Stimulated activated naive CD8-positive, alpha-beta T cell treated with anti-CD3 and anti-CD28 coated beads, Interleukin-15, amount 100 ng/mL, for 72 hours (primary cell): ENCODE results near the gene BRINP1.

Experiments used
- ATAC-seq: fragments of 150-1000 bp; cut with Tn5 transposase; 2 replicates; pipeline ENCODE4 v1.10.0; 2021; ENCODE audit warnings: mild to moderate bottlenecking, moderate library complexity
- DNase-seq, 2 donors: peaks; one replicate each; pipeline ENCODE4 v3.0.0; 2021 to 2022
- H3K27ac Mint-ChIP-seq, 2 donors: one replicate each; pipeline ENCODE4 v1.8.0; 2022; ENCODE audit warnings: mild to moderate bottlenecking in 2 of 2, mixed read lengths in 2 of 2, moderate library complexity in 2 of 2
- H3K27me3 Mint-ChIP-seq: one replicate; pipeline ENCODE4 v1.8.0; 2022; ENCODE audit warnings: mixed read lengths
- H3K4me1 Mint-ChIP-seq: one replicate; pipeline ENCODE4 v1.8.0; 2022; ENCODE audit warnings: mild to moderate bottlenecking, mixed read lengths
- H3K4me3 Mint-ChIP-seq, 2 donors: one replicate each; pipeline ENCODE4 v1.8.0; 2022; ENCODE audit warnings: mild to moderate bottlenecking in 2 of 2, mixed read lengths in 2 of 2, moderate library complexity in 1 of 2
- H3K9me3 Mint-ChIP-seq, 2 donors: one replicate each; pipeline ENCODE4 v1.8.0; 2022; ENCODE audit warnings: mixed read lengths in 2 of 2

BRINP1 gene

DNA sequence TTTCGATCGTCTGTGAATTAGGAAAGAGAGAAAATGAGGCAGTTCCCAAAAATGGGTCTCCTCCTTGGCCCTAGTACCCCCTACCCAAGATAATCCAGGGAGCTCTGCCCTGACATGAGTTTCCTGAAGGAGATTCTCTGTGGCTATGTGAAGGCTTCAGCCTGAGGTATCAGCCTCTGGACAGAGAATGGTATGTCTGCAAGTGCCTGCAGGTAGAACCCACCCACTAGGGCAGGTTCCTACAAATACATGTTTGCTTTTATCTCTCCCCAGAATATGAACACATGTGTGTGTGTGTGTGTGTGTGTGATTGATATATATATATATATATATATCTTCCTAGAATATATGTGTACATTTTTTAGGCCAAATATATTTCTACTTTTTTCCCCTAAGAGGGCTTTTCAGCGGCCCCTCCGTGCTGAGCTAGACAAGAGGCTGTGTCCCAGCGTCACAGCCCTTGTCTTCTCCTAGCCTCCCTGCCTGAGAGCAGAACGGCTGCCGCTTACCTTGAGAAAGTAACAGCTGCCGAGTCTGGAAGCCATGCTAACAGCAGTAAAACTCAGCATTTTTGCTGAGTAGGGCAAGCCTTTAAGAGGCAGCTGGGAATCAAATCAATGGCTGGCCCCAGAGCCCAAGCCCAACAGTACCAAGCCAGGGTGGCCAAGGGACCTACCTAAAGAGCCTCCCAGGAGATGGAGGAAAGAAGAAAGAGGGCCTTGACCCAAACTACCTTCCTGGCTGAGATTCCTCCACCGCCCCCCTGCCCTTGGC is 2.1 kb downstream of the BRINP1 start:
- DNase-seq (no peak), ATAC-seq (no peak)
- Mint-ChIP-seq H3K4me1 (peaks cover 6% of the 10 kb centered on the region), H3K9me3 (peaks cover 20 to 32% of the 10 kb centered on the region in 2 donors), H3K4me3 (no peak overlapping the region), H3K27me3 (peaks cover 58% of the 10 kb centered on the region), H3K27ac (no peak overlapping the region)

DNA sequence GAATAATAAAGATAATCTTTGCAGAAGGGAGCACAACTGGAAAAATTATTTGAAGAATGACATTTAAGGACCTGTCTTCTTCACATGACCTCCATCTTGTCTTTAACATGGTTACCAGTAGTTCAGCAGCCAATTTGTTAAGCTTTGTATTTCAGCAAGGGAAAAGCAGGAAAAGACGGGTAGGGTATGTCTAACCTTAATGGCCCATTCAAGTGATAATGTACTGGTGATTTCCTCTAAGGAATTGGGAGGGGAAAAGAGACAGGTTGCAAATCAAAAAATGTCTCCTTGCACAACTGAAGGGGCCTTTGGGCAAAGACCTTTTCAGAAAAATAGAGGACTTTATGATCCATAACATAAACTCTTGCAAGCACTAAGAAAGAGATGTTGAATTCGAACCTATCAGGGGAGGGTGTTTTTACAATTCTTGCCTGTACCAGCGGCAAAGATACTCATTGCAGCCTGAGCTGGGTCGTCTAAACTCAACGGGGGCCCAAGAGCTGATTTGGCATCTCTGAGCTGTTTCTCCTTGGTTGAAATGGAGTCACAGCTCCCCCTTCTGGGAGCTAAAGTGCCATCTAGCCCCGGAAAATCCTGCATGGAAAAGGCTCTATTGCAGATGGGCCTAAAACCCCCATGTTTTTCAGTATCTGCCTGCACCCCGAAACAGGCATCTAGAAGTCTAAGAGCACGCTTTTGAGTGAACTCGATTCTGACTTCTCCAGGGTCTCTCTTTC is 3.8 kb downstream of the BRINP1 start:
- peaks cover 6% of the 10 kb centered on the region for H3K4me1 Mint-ChIP-seq
- H3K4me3 Mint-ChIP-seq = no peak overlapping the region

DNA sequence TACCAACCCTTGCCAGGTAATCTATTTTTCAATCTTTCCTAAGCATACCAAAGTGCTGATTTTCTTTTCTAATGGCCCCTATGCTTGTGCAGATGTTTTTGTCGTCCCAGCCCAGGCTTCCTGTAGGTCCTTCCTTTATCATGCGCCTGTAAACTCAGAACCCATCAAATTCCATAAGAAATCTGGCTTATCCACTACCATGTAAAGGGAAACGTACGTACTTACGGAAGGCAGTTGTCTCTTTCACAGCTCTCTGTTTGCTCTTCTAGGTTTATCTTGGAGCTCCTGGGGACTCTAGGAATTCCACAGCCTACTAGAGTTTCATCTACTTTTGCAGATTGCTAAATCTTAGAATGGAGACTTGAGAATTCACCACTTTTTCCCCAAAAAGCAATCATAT is 9.0 kb downstream of the BRINP1 start:
- Mint-ChIP-seq H3K27ac (no peak overlapping the region), H3K27me3 (peaks cover 9% of the 10 kb centered on the region), H3K4me1 (no peaks in the 10 kb centered on the region), H3K9me3 (peaks cover 10 to 11% of the 10 kb centered on the region in 2 donors), H3K4me3 (no peak overlapping the region)
- ATAC-seq = no peak
- DNase-seq = no peak

More for the DNA sequence above, 3.8 kb downstream of the BRINP1 start:
- DNase-seq = no peak
- peaks cover 45% of the 10 kb centered on the region for H3K27me3 Mint-ChIP-seq
- no peak for ATAC-seq
- peaks cover 17 to 21% of the 10 kb centered on the region in 2 donors for H3K9me3 Mint-ChIP-seq
- no peak overlapping the region for H3K27ac Mint-ChIP-seq

DNA sequence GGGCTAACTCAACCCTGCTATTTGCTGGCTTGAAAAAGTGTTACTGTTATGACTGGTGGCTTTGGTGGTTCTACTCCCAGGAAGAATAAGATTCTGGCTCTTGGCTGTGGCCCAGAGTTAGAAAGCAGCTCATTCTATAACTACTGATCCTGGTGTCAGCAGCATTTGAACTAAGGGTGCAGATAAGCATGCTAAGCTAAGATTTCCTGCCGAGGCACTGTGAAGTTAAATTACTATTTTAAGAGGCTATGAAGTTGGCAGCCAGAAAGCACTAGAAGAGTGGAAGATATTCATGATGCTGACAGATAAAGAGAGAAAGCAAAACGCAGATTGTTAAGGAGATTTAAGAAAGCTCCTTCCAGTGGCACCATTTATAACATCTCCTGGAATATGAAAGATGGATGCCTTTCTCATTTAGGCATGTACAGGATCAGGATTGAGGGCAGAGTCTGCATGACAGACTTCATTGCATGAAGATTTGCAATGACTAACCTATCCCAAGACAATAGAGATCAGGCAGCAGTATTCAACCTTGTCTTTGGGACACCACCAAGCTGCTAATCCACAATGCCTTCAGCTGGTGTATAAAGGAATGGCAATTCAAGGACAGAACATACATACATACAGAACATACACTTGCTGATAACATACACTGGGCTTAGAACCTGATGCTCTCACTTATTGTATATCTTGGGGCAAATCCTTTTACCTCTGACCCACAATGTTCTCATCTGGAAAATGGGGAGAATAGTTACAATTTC is 11.7 kb downstream of the BRINP1 start:
- Mint-ChIP-seq H3K27me3 (no peaks in the 10 kb centered on the region), H3K27ac (no peak overlapping the region), H3K4me1 (no peaks in the 10 kb centered on the region), H3K9me3 (no peaks in the 10 kb centered on the region), H3K4me3 (no peak overlapping the region)
- ATAC-seq (no peak), DNase-seq (no peak)

DNA sequence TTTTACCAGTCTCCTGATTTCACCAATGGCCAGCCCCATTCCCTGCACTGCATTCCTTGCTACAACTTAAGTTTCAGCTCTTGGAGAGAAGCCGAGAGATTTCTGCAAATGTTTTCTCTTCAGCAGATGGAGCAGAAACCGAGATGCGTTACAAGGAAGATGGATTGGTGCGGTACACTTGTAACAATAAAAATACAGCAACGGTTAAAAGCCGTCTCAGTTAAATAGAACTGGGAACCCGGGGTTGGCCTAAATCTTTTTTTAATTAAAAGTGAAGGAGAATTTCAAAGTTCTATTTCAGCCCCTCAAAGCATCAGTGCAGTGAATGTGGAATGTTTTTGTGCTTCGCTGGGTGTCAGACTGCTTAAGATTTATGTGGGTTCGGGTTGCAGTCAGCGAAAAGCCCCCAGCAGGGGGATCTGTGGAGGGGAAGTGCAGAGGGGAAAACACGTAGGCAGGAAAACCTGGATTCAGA is 19.8 kb downstream of the BRINP1 start:
- peaks cover 0 to 5% of the 10 kb centered on the region in 2 donors for H3K9me3 Mint-ChIP-seq
- H3K27me3 Mint-ChIP-seq = no peaks in the 10 kb centered on the region
- no peak overlapping the region for H3K4me3 Mint-ChIP-seq
- no peak overlapping the region for H3K27ac Mint-ChIP-seq
- DNase-seq (no peak), ATAC-seq (no peak)
- H3K4me1 Mint-ChIP-seq = no peaks in the 10 kb centered on the region

DNA sequence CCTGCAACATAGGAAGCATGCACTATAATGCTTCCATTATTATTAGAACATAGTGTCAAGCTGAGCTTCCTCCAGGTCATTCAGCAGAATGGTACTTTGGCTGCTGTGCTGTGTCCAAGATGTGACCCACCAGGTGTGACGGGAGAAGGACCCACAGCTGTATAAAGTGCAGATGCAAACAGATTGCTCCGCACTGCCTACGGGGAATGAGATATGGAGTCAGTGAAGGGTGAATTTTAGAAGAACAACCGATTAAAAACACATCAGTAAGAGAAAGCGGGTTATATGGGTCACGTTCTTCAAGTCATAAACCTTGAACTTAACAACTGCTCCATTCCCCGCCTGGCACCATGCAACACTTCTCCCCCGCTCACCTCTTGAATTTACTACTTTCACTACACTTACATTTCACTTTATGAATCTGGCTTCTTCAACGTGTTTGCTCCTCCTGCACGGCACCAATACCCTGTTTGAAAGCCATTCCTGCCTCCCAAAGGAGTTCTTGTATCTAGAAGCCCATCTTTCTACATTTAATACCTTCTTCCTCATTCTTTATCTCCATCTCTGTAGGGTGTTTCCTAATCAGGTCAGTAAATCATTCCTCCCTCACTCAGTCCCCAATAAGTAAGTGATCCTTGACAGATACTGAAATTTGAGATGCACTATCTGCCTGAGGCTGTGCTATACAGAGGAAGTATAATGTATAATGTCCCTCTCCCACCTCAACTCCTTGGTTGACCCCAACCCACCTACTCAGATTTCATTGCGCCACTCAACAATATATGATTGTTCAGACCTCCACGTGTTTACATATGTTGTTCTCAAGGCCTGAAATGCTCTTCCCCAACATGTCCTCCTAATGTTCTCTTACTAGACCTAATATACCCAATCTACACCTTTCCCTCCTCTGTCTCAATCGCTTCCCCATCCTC is 25.9 kb downstream of the BRINP1 start:
- H3K4me3 Mint-ChIP-seq = no peak overlapping the region
- peaks cover 0 to 24% of the 10 kb centered on the region in 2 donors for H3K9me3 Mint-ChIP-seq
- no peak for ATAC-seq
- no peak for DNase-seq
- no peaks in the 10 kb centered on the region for H3K27me3 Mint-ChIP-seq
- no peak overlapping the region for H3K27ac Mint-ChIP-seq
- no peaks in the 10 kb centered on the region for H3K4me1 Mint-ChIP-seq

DNA sequence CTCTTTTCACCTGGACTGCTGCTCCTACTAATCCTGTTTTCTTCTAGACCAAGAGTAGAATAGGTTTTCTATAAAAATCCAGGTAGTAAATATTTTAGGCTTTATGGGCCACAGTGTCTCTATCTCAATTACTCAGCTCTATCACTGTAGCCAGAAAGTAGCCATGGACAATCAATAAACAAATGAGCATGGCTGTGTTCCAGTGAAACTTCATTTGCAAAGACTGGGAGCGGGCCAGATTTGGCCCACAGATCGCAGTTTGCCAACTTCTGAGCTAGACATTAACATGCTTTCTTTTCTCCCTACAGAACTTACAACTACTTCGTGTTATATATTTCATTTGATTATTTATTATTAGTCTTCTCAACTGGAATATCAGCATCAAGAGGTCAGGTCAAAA is 30.2 kb downstream of the BRINP1 start:
- ATAC-seq = no peak

DNA sequence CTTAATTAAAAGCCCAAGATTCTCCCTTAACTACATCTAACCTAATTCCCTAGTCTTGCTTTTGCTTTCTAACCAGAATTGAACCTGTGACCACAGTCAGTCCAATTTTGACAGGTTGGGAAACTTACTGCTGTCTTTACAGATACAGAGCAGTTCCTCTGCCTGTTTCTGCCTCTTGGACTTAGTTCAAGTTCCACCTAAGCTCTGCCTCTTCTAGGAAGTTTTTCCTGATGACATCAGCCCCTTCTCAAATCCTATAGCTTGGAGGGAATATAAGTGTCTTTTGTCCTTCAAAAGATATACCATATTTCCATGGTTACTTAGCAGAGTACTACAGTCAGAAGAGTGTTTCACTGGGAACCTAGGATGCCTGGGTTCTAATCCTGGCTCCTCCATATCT is 31.7 kb downstream of the BRINP1 start:
- Mint-ChIP-seq H3K27ac (no peak overlapping the region), H3K27me3 (no peaks in the 10 kb centered on the region), H3K9me3 (peaks cover 0 to 7% of the 10 kb centered on the region in 2 donors), H3K4me1 (no peaks in the 10 kb centered on the region), H3K4me3 (no peak overlapping the region)
- DNase-seq (no peak), ATAC-seq (no peak)

More for the DNA sequence above, 30.2 kb downstream of the BRINP1 start:
- Mint-ChIP-seq H3K27ac (no peak overlapping the region), H3K4me3 (no peak overlapping the region), H3K4me1 (no peaks in the 10 kb centered on the region), H3K9me3 (peaks cover 0 to 15% of the 10 kb centered on the region in 2 donors), H3K27me3 (no peaks in the 10 kb centered on the region)
- DNase-seq = no peak

DNA sequence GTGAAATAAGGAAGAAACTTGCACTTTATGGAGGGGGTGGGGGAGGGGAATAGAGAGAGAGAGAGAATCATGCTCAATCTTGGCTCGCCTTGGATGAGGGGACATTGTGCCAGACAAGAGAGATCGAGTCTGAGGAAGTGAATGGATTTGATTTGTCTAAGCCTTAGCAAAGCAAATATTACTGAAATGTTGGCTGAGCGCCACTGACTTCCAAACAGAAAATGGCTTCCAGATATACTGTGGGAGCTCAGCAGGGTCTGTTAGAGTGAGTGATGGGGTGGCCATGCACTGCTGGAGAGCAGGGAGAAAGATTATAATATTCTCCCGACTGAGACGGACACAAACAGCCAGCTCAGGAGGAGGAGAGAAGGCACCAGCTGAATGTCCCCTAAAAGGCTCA is 34.5 kb downstream of the BRINP1 start:
- DNase-seq (no peak), ATAC-seq (no peak)
- Mint-ChIP-seq H3K4me1 (no peaks in the 10 kb centered on the region), H3K9me3 (peaks cover 0 to 15% of the 10 kb centered on the region in 2 donors), H3K27me3 (no peaks in the 10 kb centered on the region), H3K27ac (no peak overlapping the region), H3K4me3 (no peak overlapping the region)

DNA sequence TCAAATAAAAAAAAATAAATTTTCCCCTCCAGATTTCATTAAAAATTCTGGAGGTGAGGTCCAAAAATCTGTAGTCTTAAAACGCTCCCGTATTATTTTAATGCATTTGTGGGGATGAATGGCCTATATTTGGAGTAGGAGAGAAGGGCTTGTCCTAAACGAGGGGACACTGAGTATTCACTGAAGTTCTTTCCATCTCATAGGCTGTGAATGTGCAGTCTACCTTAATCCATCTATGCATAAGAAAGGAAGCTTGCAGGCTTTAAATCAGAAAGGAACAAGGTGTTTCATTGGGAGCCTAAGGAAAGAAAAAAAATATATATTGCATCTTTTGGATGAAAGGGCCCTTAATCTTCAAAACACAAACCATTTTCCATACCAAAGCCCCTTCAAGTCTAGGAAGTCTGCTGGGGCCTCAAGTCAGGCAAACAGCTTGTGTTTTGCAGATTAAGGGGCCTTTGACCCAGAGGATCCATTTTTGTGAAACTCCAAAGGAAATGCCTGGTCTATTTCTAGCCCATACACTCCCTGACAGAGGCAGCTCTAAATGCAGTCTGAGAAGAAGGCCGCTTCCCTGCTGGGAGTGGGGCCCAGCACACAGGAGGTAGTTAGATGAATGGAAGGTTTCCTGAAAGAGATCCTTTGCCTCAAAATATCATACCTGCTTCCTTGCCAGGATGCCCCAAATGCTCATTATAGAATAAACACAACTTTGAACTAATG is 35.6 kb downstream of the BRINP1 start:
- DNase-seq (no peak), ATAC-seq (no peak)
- no peaks in the 10 kb centered on the region for H3K27me3 Mint-ChIP-seq
- H3K4me1 Mint-ChIP-seq = no peaks in the 10 kb centered on the region
- no peak overlapping the region for H3K4me3 Mint-ChIP-seq
- H3K27ac Mint-ChIP-seq = no peak overlapping the region
- H3K9me3 Mint-ChIP-seq = peaks cover 0 to 13% of the 10 kb centered on the region in 2 donors

DNA sequence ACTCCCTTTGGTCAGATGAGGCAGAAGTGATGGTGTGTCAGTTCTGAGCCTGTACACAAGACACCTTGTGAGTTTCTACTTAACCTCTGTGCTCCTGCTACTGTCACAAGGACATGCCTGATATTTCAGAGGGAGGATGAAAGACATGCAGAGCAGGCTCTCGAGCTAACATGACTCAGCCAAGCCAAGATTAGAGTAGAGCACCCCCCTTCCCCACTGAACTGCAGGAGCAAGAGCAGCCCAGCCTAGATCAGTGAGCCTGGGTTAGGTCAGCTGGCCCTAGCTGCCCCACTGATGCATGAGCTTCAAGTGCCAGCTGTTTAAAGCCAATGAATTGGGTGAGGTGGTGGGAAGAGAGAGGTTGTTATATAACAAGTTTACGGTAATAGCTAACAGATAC is 36.7 kb downstream of the BRINP1 start:
- H3K4me3 Mint-ChIP-seq = no peak overlapping the region
- ATAC-seq = no peak
- H3K27me3 Mint-ChIP-seq = no peaks in the 10 kb centered on the region
- DNase-seq = no peak
- no peaks in the 10 kb centered on the region for H3K4me1 Mint-ChIP-seq
- peaks cover 7 to 19% of the 10 kb centered on the region in 2 donors for H3K9me3 Mint-ChIP-seq
- H3K27ac Mint-ChIP-seq = no peak overlapping the region

DNA sequence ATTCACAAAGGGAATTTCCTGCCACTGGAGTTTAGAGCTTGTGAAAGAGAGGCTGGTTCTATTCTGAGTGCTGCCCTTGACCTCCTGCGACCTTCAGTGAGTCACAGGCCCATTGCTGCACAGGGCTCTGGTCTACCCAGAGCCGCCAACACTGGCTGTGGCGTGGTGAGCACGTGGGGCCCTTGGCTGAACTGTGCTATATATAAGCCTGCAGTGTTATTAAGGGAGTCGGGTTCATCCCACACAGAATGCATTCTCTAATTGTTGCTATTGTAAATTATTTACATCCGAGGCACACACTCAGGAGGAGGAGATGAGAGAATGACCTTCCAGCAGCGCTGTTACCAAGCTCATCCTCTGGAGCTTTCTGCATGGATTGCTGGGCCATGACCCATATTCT is 47.1 kb downstream of the BRINP1 start:
- ATAC-seq = no peak
- Mint-ChIP-seq H3K4me3 (no peak overlapping the region), H3K27me3 (no peaks in the 10 kb centered on the region), H3K9me3 (peaks cover 6 to 18% of the 10 kb centered on the region in 2 donors), H3K27ac (no peak overlapping the region), H3K4me1 (no peaks in the 10 kb centered on the region)
- no peak for DNase-seq

DNA sequence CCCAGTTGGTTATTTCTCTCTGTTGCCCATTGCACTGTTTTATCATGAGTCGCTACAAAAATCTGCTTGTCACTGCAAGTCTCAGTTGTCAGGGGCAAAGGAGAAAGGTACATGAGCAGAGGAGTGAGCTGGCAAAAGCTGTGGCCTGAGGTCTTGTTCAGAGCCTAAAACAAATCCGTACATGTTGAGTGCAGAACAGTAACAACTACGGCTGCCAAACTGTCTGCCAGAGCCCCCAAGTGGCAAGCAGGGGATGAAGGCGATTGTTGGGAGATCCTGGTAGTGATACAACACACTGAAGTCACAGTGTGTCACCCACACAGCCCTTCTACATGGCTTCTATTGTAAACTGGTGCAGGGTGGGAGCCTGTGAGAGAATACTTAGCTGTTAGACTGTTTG is 50.9 kb downstream of the BRINP1 start:
- Mint-ChIP-seq H3K4me3 (no peak overlapping the region), H3K4me1 (no peaks in the 10 kb centered on the region), H3K9me3 (peaks cover 0 to 10% of the 10 kb centered on the region in 2 donors), H3K27me3 (no peaks in the 10 kb centered on the region), H3K27ac (no peak overlapping the region)
- no peak for ATAC-seq
- no peak for DNase-seq

DNA sequence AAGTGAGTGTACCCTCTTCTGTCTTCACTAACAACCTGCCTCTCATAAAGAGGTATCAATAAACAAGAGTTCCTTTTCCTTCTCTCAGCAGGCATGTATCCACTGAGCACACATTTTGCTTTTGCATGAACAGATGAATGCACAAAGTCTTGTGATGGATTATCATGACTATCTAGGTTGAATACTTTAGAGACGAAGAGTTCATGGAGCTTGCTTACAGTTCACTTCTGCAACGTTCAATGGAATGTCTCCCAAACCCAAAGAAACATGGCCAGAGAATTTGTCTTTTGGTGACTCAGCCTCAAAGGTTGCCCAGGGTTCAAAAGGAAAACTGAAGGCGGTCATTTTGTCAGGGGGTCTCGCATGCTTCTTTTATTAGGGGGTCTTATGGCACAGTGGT is 55.4 kb downstream of the BRINP1 start:
- DNase-seq (no peak), ATAC-seq (no peak)
- H3K27ac Mint-ChIP-seq = no peak overlapping the region
- no peaks in the 10 kb centered on the region for H3K27me3 Mint-ChIP-seq
- H3K4me3 Mint-ChIP-seq = no peak overlapping the region
- H3K9me3 Mint-ChIP-seq = no peaks in the 10 kb centered on the region
- H3K4me1 Mint-ChIP-seq = no peaks in the 10 kb centered on the region
